Omental fat pad (tissue), 4 donors: ENCODE measurements around the gene TMEM151B. TPM values are rescaled to one million over a fixed set of nuclear protein-coding genes. Genes with fewer than 3 reads are reported as not detected.

Experiments
- ATAC-seq: fragments of 150-250 bp; one replicate; pipeline ENCODE4 v1.9.1; 2016; ENCODE audit warnings: mild to moderate bottlenecking, moderate library complexity; ENCODE audit not compliant: low FRiP score
- DNase-seq: peaks from one replicate; pipeline ENCODE4 v3.0.0-alpha.2; 2019; ENCODE audit warnings: low spot score
- CTCF ChIP-seq, 3 donors: fragments of 450-650 bp; IDR thresholded peaks; one replicate each; pipeline ENCODE4 v1.5.1; 2016 to 2017; ENCODE audit warnings: antibody characterized with exemption in 3 of 3, mild to moderate bottlenecking in 3 of 3, moderate library complexity in 2 of 3
- total RNA-seq, 4 donors: library from RNA; depleted of rRNA; stranded (reverse); fragments of >200 nt; gene quantifications; one replicate each; pipeline ENCODE4 v1.1.0, GENCODE V29; 2016

TMEM151B gene
- total RNA-seq, 4 donors from 2014 or later: 0.19 TPM; not detected in 3

- DNase-seq (no peak), ATAC-seq (no peak)
- no peak for TF ChIP-seq CTCF (IDR thresholded peaks at IDR 0.05)
Measured at GRCh38 chr6:44249082-44249748, 21.0 kb upstream of the TMEM151B start.

GRCh38 chr6:44250067-44250717 is 20.1 kb upstream of the TMEM151B start:
- no peak for DNase-seq
- no peak for ATAC-seq
- no peak for TF ChIP-seq CTCF (IDR thresholded peaks at IDR 0.05)

- no peak for DNase-seq
- TF ChIP-seq CTCF (IDR thresholded peaks at IDR 0.05): no peak
- no peak for ATAC-seq
Measured at GRCh38 chr6:44250718-44251123, 19.5 kb upstream of the TMEM151B start.

GRCh38 chr6:44251576-44252524 is 18.4 kb upstream of the TMEM151B start:
- TF ChIP-seq CTCF (IDR thresholded peaks at IDR 0.05): no peak
- ATAC-seq: no peak
- no peak for DNase-seq

GRCh38 chr6:44253307-44254101 is 16.7 kb upstream of the TMEM151B start:
- TF ChIP-seq CTCF (IDR thresholded peaks at IDR 0.05): no peak
- DNase-seq: no peak
- no peak for ATAC-seq
